ENCODE data around the gene ZBTB12.
"Not testable (repeated sequence)": the region's sequence is repeated elsewhere in the genome, so short reads cannot be mapped to it uniquely, and the experiment has no call there.

ZBTB12 gene

GRCh38 chr6:31908791-31909190 is 6.9 kb upstream of the ZBTB12 start:
- Mint-ChIP-seq H3K36me3 (ENCODE audit: low read depth) (no peaks in the 10 kb centered on the region), H3K9me3 (no peaks in the 10 kb centered on the region), H3K27me3 (peaks cover 13% of the 10 kb centered on the region), H3K4me1 (peaks cover 19% of the 10 kb centered on the region), H3K27ac (no peak overlapping the region), H3K4me3 (no peak overlapping the region)
- no peak for DNase-seq
- peak; percentile 18 for ATAC-seq

- H3K27ac Mint-ChIP-seq; H3K9me3 Mint-ChIP-seq; H3K4me3 Mint-ChIP-seq; ATAC-seq; H3K36me3 Mint-ChIP-seq (ENCODE audit: low read depth); DNase-seq: not testable (repeated sequence)
- Mint-ChIP-seq H3K27me3 (peaks cover 13% of the 10 kb centered on the region), H3K4me1 (peaks cover 19% of the 10 kb centered on the region)
Observed at GRCh38 chr6:31908255-31908654, 6.4 kb upstream of the ZBTB12 start.

- Mint-ChIP-seq H3K4me1 (peaks cover 26% of the 10 kb centered on the region), H3K4me3 (no peak overlapping the region)
Observed at GRCh38 chr6:31907158-31907813, 5.4 kb upstream of the ZBTB12 start.

GRCh38 chr6:31906727-31907126 is 4.8 kb upstream of the ZBTB12 start:
- peaks cover 21% of the 10 kb centered on the region for H3K4me1 Mint-ChIP-seq
- not testable (repeated sequence) for ATAC-seq; H3K27ac Mint-ChIP-seq; DNase-seq; H3K9me3 Mint-ChIP-seq; H3K4me3 Mint-ChIP-seq; H3K36me3 Mint-ChIP-seq (ENCODE audit: low read depth)
- peaks cover 11% of the 10 kb centered on the region for H3K27me3 Mint-ChIP-seq

More at GRCh38 chr6:31907158-31907813, 5.4 kb upstream of the ZBTB12 start:
- ATAC-seq (peak; percentile 45), DNase-seq (no peak)
- Mint-ChIP-seq H3K36me3 (ENCODE audit: low read depth) (no peaks in the 10 kb centered on the region), H3K27me3 (peaks cover 12% of the 10 kb centered on the region), H3K27ac (no peak overlapping the region), H3K9me3 (no peaks in the 10 kb centered on the region)

GRCh38 chr6:31906122-31906521 is 4.2 kb upstream of the ZBTB12 start:
- H3K27ac Mint-ChIP-seq = no peak overlapping the region
- H3K4me1 Mint-ChIP-seq = peaks cover 17% of the 10 kb centered on the region
- no peak overlapping the region for H3K4me3 Mint-ChIP-seq
- H3K27me3 Mint-ChIP-seq = peaks cover 11% of the 10 kb centered on the region
- no peaks in the 10 kb centered on the region for H3K9me3 Mint-ChIP-seq
- no peak for ATAC-seq
- no peak for DNase-seq
- no peaks in the 10 kb centered on the region for H3K36me3 Mint-ChIP-seq (ENCODE audit: low read depth)

- Mint-ChIP-seq H3K9me3 (no peaks in the 10 kb centered on the region), H3K27me3 (peaks cover 8% of the 10 kb centered on the region), H3K4me3 (no peak overlapping the region), H3K4me1 (peaks cover 12% of the 10 kb centered on the region), H3K27ac (no peak overlapping the region), H3K36me3 (ENCODE audit: low read depth) (no peaks in the 10 kb centered on the region)
- DNase-seq = no peak
- ATAC-seq = no peak
Observed at GRCh38 chr6:31905041-31905440, 3.2 kb upstream of the ZBTB12 start.

- H3K27me3 Mint-ChIP-seq = peaks cover 6% of the 10 kb centered on the region
- no peak overlapping the region for H3K27ac Mint-ChIP-seq
- no peaks in the 10 kb centered on the region for H3K36me3 Mint-ChIP-seq (ENCODE audit: low read depth)
- ATAC-seq (no peak), DNase-seq (no peak)
- H3K9me3 Mint-ChIP-seq = no peaks in the 10 kb centered on the region
- no peak overlapping the region for H3K4me3 Mint-ChIP-seq
- H3K4me1 Mint-ChIP-seq = peaks cover 20% of the 10 kb centered on the region
Observed at GRCh38 chr6:31903957-31904356, 2.1 kb upstream of the ZBTB12 start.

- peak; percentile 12 for ATAC-seq
- no peaks in the 10 kb centered on the region for H3K9me3 Mint-ChIP-seq
- H3K27me3 Mint-ChIP-seq = peaks cover 3% of the 10 kb centered on the region
- peak overlapping the region; percentile 57 for H3K4me3 Mint-ChIP-seq
- H3K4me1 Mint-ChIP-seq = peaks cover 28% of the 10 kb centered on the region
- no peaks in the 10 kb centered on the region for H3K36me3 Mint-ChIP-seq (ENCODE audit: low read depth)
- H3K27ac Mint-ChIP-seq = peak overlapping the region; percentile 22
- peak; percentile 68 for DNase-seq
Observed at GRCh38 chr6:31901415-31901952, 402 bp downstream of the ZBTB12 start.

- H3K36me3 Mint-ChIP-seq (ENCODE audit: low read depth) = no peaks in the 10 kb centered on the region
- H3K9me3 Mint-ChIP-seq = no peaks in the 10 kb centered on the region
- peak overlapping the region; percentile 57 for H3K4me3 Mint-ChIP-seq
- no peak for ATAC-seq
- no peak for DNase-seq
- no peaks in the 10 kb centered on the region for H3K27me3 Mint-ChIP-seq
- peak overlapping the region; percentile 22 for H3K27ac Mint-ChIP-seq
- H3K4me1 Mint-ChIP-seq = peaks cover 32% of the 10 kb centered on the region
Observed at GRCh38 chr6:31900917-31901414, 920 bp downstream of the ZBTB12 start.

GRCh38 chr6:31899882-31900722 is 1.8 kb downstream of the ZBTB12 start:
- ATAC-seq (no peak), DNase-seq (peak; percentile 19)
- Mint-ChIP-seq H3K27me3 (no peaks in the 10 kb centered on the region), H3K4me1 (peaks cover 37% of the 10 kb centered on the region), H3K9me3 (no peaks in the 10 kb centered on the region), H3K36me3 (ENCODE audit: low read depth) (no peaks in the 10 kb centered on the region), H3K4me3 (peak overlapping the region; percentile 94), H3K27ac (no peak overlapping the region)

GRCh38 chr6:31899215-31899614 is 2.7 kb downstream of the ZBTB12 start:
- H3K9me3 Mint-ChIP-seq = no peaks in the 10 kb centered on the region
- peak overlapping the region; percentile 94 for H3K4me3 Mint-ChIP-seq
- no peaks in the 10 kb centered on the region for H3K36me3 Mint-ChIP-seq (ENCODE audit: low read depth)
- H3K4me1 Mint-ChIP-seq = peaks cover 37% of the 10 kb centered on the region
- peak overlapping the region; percentile 9 for H3K27ac Mint-ChIP-seq
- DNase-seq = no peak
- no peaks in the 10 kb centered on the region for H3K27me3 Mint-ChIP-seq
- no peak for ATAC-seq

- H3K27ac Mint-ChIP-seq = peak overlapping the region; percentile 93
- peak; percentile 36 for DNase-seq
- peaks cover 37% of the 10 kb centered on the region for H3K4me1 Mint-ChIP-seq
- no peaks in the 10 kb centered on the region for H3K27me3 Mint-ChIP-seq
- peak; percentile 11 for ATAC-seq
- H3K36me3 Mint-ChIP-seq (ENCODE audit: low read depth) = peaks cover under 1% of the 10 kb centered on the region
- no peaks in the 10 kb centered on the region for H3K9me3 Mint-ChIP-seq
- peak overlapping the region; percentile 94 for H3K4me3 Mint-ChIP-seq
Observed at GRCh38 chr6:31898383-31899011, 3.4 kb downstream of the ZBTB12 start.

- ATAC-seq (peak; percentile 62), DNase-seq (peak; percentile 90)
- Mint-ChIP-seq H3K36me3 (ENCODE audit: low read depth) (peaks cover 6% of the 10 kb centered on the region), H3K9me3 (no peaks in the 10 kb centered on the region), H3K27me3 (no peaks in the 10 kb centered on the region), H3K27ac (peak within 1 kb of the TSS; percentile 93), H3K4me1 (peaks cover 34% of the 10 kb centered on the region), H3K4me3 (peak within 1 kb of the TSS; percentile 94)
Observed at GRCh38 chr6:31897612-31898382, 4.1 kb downstream of the ZBTB12 start, which contains the start of gene EHMT2. Gene EHMT2 (minus strand): TSS chr6:31897698. CDS start chr6:31897677, 21 bp downstream.
